ENCODE results near the gene CHRND. TPM values are rescaled to one million over a fixed set of nuclear protein-coding genes. Genes with fewer than 3 reads are reported as not detected.

CHRND gene
- total and polyA plus RNA-seq, 12 donors, result 0.03 to 0.57 (median 0.17) TPM; not detected in 8

DNA sequence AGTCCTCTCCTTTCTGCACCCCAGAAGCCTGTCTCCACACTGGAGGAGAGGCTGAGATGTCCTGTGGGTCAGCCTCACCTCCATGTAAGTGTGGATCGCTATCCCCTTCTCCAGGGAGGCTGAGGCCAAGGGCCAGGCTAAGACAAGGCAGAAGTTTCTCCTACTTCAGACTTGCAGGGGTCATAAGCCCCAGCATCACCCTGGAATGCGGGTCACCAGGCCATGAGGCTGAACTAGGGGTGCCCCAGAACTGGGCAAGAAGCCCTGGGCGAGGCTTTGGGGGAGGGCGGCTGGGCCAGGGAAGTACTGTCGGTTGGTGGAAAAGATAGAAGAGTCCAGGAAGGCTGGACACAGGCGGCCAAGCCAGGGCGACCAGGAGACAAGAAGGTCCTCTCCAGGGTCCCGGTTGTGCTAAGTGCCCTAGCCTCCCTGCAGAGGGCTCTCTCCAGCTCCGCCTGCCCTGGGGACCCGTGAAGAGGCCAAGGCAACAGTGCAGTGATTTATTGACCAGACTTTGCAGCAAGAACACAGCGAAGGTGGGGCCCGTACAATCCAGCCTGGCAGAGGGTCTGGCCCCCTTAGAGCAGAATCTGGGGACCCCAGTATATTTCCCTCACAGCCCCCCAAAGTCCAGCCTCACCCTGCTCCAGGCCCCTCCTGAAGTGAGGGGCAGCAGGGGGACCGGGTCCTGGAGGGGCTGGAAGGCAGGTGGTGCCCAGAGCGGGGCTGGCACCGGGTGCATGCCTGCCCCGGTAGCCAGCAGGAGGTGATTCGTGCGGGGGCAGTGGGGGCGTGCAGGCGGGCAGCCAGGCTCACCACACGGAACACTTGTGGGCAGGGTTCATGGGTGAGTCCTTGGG lies 46.4 kb upstream of the CHRND start:
- Histone ChIP-seq H3K27me3 (peaks cover 0 to 88% (median 51%) of the 10 kb centered on the region in 7 donors), H3K4me3 (no peak overlapping the region), H3K9me3 (no peaks in the 10 kb centered on the region), H3K4me1 (no peaks in the 10 kb centered on the region), H3K27ac (no peak overlapping the region), H3K36me3 (no peaks in the 10 kb centered on the region)
- TF ChIP-seq, protein P1, sequence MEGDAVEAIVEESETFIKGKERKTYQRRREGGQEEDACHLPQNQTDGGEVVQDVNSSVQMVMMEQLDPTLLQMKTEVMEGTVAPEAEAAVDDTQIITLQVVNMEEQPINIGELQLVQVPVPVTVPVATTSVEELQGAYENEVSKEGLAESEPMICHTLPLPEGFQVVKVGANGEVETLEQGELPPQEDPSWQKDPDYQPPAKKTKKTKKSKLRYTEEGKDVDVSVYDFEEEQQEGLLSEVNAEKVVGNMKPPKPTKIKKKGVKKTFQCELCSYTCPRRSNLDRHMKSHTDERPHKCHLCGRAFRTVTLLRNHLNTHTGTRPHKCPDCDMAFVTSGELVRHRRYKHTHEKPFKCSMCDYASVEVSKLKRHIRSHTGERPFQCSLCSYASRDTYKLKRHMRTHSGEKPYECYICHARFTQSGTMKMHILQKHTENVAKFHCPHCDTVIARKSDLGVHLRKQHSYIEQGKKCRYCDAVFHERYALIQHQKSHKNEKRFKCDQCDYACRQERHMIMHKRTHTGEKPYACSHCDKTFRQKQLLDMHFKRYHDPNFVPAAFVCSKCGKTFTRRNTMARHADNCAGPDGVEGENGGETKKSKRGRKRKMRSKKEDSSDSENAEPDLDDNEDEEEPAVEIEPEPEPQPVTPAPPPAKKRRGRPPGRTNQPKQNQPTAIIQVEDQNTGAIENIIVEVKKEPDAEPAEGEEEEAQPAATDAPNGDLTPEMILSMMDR (IDR thresholded peaks at IDR 0.05), result no peak
- ATAC-seq (peak in 1 of 8 donors; percentile 5), DNase-seq (no peak)
- intact Hi-C loops (cut with DNase I), result no loop called here
- 75 to 79% methylated on average over 21 of the region's 21 CpGs for WGBS, 2 donors

DNA sequence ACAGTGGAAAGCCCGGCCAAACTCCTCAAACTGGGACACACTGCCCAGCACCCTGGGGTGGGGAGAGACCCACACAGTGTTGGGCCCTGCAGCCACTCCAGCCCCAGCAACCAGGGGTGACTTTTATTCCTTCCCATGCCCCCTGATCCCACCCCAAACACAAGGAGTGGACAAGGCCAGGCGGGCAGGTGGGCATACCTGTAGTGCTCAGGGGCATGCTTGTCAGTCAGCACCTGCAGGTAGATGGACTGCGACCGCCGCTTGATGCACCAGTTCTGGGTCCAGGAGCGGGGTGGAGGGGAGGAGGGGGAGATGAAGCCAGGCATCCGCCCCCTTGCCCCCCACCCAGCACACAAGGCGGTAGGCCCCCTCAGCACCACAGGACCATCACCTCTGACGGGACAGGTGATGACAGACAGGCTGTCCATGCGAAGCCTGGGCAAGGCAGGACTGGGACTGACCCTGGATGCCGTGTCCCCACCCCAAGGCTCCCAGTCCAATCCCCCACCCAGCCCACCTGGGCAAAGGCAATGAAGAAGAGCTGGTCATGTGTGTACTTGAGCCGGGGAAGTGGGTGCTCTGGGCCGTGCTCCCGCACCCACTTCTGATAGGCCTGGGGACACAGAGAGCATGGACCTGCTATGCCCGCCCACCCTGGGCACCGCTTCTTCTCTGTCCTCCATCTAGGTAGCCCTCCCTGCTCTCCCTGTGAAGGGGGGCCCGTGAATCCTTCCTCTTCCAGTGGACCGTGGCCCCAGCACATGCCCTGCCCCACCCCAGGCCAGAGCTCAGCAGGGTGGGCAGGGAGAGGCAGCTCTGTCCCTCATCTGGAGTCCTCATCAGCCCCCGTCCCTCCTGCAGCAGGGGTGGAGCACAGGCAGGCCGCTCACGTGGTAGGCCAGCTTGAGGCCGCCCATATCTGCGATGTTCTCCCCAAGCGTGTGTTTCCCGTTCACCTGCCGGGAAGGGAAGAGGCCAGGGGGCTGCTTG lies 45.5 kb upstream of the CHRND start:
- ATAC-seq, result no peak
- Histone ChIP-seq H3K27me3 (peaks cover 3 to 88% (median 60%) of the 10 kb centered on the region in 7 donors), H3K9me3 (no peaks in the 10 kb centered on the region), H3K36me3 (no peaks in the 10 kb centered on the region), H3K4me3 (no peak overlapping the region), H3K4me1 (peaks cover 0 to 4% (median 0%) of the 10 kb centered on the region in 9 donors), H3K27ac (no peak overlapping the region)
- TF ChIP-seq, protein P1 (IDR thresholded peaks at IDR 0.05), result no peak
- intact Hi-C loops (cut with DNase I), result no loop called here
- DNase-seq, result no peak
- 80 to 82% methylated on average over 25 to 26 of the region's 26 CpGs for WGBS, 2 donors

DNA sequence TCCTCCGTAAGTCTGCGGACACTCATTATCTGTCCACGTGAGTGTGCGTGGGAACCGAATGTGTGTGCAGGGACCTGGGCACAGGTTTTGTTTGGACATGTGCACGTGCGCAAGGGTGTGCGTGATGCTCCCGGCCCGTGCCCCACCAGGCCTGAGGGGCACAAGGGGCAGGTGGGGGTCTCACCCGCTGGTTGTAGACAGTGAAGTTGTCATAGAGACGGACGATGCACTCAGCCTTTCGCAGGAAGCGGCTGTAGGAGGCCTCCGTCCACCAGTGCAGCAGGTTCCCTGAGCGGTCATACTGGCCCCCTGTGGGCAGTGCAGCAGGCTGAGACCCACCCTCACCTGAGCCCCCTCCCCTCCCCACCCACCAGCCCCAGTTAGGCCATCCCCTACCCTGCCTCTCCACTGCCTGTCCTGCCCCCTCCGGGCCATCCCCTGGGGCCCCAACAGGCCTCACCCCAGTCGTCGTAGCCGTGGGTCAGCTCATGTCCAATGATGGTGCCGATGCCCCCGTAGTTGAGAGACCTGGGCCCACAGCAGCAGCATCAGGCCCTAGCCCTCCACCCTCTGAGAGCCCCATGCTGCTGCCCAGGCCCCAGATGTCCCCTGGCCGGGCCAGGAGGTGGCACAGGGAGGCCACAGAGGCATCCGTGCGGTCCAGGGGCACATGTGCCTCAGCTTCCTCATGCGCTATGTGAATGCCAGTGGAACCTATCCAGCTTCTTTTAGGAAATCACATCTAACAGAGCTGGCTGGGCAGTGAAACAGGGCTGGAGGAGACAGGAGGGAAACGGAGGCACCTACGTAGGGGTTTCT lies 44.4 kb upstream of the CHRND start:
- Histone ChIP-seq H3K9me3 (no peaks in the 10 kb centered on the region), H3K36me3 (no peaks in the 10 kb centered on the region), H3K4me3 (no peak overlapping the region), H3K27ac (no peak overlapping the region), H3K27me3 (peaks cover 13 to 89% (median 62%) of the 10 kb centered on the region in 7 donors), H3K4me1 (peaks cover 0 to 11% (median 4%) of the 10 kb centered on the region in 9 donors)
- DNase-seq (no peak), ATAC-seq (no peak)
- TF ChIP-seq, protein P1 (IDR thresholded peaks at IDR 0.05), result no peak
- 89 to 91% methylated on average over 29 of the region's 29 CpGs for whole genome bisulfite sequencing, 2 donors
- intact Hi-C loops (cut with DNase I), result no loop called here

Measured in heart right ventricle (tissue), 16 donors.